HG03439 (cell line): ENCODE results near the gene DOCK2.
"Not testable (repeated sequence)": the region's sequence is repeated elsewhere in the genome, so short reads cannot be mapped to it uniquely, and the experiment has no call there.

Experiments
- ATAC-seq: cut with Tn5 transposase; IDR thresholded peaks from one replicate; pipeline ENCODE4 v1.9.1; 2021; ENCODE audit warnings: mild to moderate bottlenecking, moderate library complexity; ENCODE audit not compliant: unreplicated experiment

Gene DOCK2

DNA sequence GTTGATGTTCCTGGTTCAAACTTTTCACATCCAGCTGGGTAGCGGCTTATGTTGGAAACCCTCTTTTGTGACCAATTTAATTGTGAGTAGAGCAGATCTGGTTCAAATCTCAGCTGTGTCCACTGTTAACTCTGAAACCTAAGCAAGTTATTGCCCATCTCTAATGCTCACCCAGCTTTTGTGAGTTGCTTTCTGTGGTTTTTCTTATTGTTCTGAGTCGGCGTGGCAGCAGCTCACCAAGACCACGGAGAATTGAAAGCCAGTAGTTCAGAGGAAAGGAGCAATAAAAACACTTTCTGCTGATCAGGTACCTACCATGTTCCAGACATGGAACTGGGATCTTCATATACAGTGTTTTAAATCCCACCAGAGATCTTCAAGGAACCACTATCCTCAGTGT is 114.4 kb downstream of the DOCK2 start:
- ATAC-seq, result no peak

DNA sequence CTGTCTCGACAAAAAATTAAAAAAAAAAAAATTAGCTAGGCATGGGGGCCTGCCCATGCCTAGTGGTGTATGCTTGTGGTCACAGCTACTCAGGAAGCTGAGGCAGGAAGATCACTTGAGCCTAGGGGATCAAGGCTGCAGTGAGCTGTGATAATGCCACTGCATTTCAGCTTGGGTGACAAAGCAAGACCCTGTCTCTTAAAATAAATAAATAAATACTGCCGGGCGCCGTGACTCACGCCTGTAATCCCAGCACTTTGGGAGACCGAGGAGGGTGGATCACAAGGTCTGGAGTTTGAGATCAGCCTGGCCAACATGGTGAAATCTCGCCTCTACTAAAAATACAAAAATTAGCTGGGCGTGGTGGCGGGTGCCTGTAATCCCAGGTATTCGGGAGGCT is 115.5 kb downstream of the DOCK2 start:
- ATAC-seq, result not testable (repeated sequence)

DNA sequence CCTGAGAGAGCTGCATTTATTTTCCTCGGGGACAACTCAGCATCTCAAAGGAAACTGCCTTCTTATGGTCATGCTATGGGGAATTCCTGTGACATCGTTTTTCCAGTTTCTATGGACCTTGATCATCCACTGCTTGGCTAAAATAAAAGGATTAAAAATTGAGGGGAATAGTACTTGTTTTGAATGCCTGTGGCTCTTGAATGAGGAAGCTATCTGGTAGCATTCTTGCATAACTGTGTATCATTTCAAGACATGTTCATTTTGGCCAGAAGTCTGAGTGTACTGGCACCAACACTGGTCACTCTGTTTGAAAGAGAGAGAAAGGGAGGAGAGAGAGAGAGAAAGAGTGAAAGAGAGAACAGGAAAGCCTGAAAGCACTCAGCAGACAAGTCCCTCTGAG is 116.7 kb downstream of the DOCK2 start:
- no peak for ATAC-seq

DNA sequence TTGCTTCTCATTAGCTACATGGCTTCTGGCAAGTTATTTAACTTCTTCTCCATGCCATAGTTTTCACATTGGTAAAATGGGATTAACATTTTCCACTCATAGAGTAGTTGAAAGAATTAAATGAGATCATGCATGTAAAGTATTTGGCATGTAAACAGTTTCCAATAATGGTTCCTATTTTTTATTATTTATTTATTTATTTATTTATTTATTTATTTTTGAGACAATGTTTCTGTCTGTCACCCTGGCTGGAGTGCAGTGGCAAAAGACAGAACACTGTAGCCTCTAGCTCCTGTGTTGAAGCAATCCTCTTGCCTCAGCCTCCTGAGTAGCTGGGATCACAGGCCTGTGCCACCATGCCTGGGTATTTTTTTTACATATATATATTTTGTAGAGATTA is 117.7 kb downstream of the DOCK2 start:
- ATAC-seq, result no peak

DNA sequence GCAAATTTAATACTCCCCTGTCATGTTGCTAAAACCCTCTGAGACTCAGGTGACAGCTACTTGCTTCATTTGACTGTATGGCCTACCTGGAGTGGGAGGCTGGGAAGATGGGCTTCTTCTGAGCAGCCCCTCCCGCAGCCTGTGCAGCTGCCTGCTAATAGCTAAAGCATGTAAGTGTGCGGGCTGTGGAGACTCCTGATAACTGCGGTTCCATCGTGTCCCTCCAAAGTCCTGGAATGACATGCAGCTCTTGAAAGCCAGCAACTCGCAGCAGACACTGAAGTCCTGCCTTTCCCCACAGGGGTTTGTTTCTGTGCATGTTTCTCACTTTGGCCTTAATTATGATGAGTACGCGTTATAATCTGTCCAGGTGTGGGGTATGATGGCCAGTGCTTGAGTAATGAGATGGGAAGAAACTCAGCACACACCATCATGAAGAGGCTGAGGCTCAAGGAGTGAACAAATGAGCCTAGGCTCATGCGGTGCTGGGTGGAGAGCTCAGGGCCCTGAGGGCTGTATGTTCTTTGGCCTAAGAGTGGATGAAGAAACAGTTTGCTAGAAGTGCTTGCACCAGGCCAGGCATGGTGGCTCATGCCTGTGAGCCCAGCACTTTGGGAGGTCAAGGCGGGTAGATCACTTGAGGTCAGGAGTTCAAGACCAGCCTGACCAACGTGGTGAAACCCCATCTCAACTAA is 119.1 kb downstream of the DOCK2 start:
- no peak for ATAC-seq

DNA sequence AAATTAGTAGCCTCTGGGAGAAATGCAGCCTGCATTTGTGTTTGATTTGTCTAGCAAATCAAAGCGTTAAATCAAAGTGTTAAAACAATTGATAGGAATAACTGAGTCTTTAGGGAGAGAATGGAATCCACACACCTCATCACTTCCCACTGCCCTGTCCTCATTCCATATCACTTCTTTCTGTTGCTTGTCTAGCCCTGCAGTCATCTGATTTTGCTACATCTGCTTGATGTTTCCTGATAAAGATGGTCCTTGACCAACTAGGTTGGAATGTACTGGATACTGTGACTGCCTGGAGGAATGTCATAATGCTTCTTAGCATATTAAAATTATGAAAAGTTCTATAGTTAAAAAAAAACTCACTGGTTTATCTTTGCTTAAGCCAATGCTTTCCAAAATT is 119.9 kb downstream of the DOCK2 start:
- ATAC-seq, result no peak

DNA sequence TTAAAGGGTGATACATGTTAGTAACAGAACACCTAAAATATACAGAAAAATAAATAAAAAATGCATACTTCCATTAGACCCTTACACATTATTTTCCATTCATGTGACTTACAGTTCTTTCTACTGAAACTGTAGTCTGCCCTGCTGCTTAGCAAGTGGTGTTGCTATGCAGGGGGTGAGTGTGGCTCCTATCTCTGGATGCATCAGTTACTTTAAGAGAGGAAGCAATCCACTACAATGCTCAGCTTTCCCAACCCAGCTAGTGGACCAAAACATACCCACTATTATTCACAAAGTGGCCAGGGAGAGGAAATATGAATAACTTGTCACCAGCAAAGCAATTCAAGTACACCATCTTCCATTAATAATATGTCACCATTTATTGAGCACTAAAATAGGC is 121.8 kb downstream of the DOCK2 start:
- no peak for ATAC-seq

DNA sequence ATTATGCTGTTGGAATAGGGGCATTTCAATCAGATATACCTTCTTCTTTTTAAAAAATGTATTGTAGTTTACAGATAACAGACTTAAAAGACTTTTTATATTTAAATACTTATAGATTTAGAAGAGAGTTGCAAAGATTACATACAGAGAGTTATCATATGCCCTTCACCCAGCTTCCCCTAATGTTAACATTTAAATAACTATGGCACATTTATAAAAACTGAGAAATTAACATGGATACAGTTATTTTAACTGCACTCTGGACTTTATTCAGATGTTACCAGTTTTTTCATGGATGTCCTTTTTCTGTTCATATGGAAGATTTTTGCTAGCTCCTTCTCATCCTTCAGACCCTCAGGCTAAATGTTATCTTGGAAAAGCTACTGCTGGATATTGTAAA is 123.2 kb downstream of the DOCK2 start:
- no peak for ATAC-seq

DNA sequence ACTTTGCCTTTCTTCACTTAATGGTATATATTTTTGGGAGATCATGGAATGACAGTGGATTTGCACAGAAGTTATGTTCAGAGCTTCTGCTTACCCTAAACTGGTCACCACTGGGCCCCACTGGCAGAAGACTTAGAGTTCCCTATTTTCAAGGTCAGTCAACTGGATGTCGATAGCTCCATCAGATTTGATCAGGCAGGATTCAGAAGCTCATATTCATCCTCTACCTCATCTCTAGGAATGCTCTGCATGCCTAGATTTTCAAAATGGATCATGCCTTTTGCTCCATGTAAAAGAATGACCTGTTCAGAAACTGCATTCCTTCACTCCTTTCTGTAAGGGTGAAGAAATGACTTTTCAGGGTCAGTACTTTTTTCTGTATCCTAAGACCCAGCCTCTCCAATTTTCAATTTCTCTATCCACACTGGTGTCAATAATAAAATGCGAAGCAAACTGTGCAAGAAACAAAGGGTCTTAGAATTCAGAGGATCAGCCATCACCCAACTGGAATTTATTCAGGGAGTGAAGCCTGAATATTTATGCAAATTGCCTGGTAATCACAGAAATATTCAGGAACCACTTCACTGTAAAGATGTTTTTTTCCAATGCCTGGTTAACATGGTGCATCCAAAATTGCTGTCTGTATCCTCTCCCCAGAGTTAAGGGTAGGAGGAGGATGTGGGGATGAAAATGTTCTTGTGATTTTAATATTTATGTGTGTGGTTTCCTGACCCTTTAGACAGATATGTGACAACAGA is 125.4 kb downstream of the DOCK2 start:
- no peak for ATAC-seq

DNA sequence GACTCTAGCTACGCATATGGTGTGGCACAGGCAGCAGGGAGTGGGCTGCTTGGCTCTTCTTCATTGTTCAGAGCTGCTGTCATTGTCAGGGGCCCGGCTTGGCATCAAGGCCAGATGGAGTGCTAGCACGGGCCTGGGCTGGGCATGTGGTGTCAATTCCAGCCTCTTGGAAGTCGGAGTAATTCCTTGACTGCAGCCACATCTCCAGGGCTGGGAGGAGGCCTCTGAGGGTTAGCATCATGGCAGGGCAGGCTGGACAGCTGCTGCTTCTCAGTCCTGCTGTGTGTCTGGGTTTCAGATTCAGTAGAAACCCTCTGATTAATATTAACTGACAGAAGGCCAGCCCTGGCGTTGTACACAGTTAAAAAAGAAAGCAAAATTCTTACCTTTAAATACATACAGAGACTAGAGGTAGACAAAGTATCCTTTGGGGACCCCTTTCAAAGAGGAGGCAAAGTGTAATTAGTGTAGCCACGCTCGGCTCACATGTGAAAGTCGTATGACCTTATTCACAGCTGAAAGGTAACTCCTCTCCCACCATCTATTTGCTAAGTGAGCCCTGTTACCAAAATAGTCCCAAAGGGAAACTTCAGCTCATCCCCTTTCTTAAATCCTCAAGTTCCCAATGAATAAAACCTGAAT is 126.4 kb downstream of the DOCK2 start:
- peak; percentile 54 for ATAC-seq

DNA sequence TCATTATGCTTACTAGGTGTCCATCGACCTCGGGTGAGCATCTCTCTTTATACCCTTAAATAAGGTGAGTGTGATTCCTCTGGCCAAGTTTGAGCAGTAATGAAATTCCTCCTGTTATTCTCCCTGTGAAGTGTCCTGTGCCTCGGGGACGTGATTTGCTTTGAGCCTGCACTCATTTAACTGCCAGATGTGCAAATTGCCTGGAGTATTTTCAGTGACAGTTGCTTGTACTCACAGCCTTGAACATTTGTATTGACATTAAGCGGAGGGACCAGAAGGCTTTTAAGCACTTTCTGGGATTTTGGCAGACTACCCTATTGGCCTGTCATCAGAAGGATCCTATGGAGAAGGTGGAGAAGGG is 126.9 kb downstream of the DOCK2 start:
- ATAC-seq, result no peak

DNA sequence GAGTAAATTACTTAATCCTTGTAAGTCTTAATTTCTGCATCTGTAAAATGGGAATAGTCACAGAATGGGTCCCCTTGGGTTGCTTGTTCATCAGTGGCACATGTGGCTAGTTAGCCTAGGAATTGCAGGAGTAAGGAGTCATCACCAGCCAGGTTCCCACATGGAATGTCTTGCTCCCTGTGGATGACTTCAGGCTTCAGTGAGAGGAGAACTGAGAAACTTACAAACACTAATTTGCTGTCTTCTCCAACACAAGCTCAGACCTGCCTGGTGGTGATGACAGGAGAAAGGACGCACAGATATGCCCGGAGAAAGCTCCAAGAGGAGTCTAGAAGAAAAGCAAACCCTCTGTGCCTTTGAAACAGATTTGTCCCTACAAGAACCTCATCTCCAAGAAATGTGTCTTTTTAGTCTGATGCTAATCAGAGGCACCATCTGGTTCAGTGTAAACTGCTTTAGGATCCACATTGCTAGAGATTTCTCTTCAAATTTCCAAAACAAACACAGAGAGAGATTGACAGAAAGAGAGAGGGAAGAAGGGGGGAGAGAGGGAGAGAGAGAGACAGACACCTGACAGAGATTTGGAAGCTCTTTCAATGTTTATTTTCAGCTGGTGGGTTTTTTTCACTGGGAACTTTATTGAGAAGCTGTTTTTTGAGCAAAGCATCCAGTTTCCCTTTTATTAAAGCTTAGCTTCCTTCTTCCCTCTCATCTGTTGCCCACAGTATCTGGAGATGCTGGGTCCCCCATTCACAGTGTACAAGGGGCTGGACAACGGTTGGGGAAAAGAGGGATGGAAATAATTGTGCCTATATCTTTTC is 128.3 kb downstream of the DOCK2 start:
- ATAC-seq, result no peak

DNA sequence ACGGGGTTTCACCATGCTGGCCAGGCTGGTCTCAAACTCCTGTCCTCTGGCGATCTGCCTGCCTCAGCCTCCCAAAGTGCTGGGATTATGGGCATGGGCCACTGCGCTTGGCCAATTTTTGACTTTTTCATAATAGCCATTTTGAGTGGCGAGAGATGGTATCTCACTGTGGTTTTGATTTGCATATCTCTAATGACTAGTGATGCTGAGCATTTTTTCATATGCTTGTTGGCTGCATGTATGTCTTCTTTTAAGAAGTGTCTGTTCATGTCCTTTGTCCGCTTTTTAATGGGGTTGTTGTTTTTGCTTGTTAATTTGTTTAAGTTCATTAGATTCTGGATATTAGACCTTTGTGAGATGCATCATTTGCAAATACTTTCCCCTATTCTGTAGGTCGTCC is 129.9 kb downstream of the DOCK2 start:
- ATAC-seq, result not testable (repeated sequence)

DNA sequence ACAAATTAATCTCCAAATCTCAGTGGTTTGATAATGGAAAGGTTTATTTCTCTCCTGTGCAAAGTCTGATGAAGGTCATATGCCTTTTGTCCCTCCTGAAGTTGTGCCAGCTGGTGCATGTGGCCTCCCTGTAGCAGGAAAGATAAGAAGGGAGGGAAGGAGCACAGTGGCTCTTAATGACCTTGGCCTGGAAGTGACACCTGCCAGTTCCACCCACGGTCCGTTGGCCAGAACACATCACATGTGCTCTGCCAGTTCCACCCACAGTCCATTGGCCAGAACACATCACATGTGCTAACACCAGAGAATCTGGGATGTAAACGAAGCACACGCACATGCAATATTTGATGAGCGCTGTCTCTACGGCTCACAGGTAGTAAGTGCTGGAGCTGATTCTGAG is 130.9 kb downstream of the DOCK2 start:
- ATAC-seq, result no peak

DNA sequence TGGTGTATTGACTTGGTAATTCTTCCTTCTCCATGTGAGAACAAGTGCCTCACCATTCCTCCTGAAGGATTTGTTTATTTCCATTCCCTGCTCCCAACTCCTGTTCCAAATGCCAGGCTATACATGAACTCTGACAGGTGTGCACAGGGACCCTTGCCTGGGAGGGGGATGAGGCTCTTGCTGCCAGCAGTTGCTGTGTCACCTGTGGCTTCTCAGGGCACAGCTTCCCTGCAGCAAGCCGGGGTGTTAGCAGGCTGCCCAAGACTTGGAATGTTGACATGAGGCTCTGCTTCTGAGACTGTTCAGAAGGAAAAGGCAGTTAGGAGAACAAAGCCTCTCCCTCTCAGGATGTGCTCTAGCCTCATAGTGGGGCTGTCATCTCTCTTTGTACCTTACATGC is 131.3 kb downstream of the DOCK2 start:
- ATAC-seq, result no peak

DNA sequence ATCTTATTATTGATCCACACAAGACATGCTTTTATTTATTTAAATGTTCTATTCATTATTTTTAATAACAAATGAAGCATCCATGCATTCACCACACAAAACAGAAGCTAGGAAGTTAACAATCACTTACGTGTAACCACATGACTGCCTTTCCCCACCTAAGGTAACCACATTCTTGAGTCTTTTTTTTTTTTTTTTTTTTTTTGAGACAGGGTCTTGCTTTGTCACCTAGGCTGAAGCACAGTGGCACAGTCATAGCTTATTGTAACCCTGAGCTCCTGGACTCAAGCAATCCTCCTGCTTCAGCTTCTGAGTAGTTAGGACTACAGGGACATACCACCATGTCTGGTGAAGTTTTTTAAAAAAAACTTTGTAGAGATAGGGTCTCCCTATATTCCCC is 133.0 kb downstream of the DOCK2 start:
- ATAC-seq, result no peak

DNA sequence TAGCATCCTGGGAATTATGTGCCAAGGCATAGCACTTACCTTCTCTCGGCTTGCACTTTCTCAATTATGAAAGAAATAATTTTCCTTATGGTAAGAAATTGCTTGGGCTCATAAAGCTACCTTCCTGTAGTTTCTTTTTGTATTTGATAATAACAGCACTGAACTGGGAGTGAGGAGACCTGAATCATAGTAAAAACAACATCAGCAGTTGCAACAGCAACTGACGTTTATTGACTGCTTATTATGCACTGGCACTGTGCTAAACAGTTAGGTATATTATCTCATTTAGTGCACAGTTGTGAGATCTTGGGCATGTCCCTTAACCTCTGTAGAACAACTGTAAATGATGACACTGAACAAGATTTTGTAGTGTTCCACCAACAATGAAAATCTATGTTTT is 135.2 kb downstream of the DOCK2 start:
- ATAC-seq, result no peak

DNA sequence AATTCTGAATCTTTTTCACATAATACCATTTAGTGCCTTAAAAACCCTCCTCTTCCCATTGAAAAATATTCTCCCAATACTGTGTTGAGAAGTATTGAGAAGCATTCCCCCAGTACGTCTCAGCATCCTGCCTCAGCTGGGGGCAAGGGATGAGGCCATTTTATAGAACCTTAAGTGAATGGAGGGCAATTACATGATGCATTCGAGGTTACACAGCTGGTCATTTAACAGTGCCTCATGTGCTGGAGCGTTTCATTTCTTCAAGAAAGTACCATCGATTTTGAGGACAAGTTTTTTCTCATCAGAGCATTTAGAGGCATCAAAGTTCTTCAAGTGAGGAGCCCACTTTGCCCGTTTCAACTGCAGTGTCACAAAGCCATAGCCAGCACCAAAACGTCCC is 135.6 kb downstream of the DOCK2 start:
- ATAC-seq, result no peak

DNA sequence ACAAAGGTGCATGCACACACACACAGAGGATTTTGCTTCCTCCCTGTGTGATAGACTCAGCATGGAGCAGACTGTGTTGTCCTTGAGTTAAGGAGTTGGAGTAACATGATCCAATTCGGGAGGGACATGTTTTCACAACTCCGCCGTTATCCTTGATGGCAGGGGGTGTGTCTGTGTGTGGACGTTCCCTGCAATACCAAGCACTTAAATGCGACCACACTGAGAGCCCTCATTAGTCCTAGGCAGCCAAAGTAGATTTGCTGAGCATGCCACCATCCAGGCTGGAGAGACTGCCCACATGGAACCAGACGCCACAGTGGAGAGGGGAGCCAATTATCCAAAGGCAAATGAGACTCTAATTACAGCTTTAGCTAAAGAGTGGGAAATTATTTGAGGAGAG is 140.1 kb downstream of the DOCK2 start:
- no peak for ATAC-seq

DNA sequence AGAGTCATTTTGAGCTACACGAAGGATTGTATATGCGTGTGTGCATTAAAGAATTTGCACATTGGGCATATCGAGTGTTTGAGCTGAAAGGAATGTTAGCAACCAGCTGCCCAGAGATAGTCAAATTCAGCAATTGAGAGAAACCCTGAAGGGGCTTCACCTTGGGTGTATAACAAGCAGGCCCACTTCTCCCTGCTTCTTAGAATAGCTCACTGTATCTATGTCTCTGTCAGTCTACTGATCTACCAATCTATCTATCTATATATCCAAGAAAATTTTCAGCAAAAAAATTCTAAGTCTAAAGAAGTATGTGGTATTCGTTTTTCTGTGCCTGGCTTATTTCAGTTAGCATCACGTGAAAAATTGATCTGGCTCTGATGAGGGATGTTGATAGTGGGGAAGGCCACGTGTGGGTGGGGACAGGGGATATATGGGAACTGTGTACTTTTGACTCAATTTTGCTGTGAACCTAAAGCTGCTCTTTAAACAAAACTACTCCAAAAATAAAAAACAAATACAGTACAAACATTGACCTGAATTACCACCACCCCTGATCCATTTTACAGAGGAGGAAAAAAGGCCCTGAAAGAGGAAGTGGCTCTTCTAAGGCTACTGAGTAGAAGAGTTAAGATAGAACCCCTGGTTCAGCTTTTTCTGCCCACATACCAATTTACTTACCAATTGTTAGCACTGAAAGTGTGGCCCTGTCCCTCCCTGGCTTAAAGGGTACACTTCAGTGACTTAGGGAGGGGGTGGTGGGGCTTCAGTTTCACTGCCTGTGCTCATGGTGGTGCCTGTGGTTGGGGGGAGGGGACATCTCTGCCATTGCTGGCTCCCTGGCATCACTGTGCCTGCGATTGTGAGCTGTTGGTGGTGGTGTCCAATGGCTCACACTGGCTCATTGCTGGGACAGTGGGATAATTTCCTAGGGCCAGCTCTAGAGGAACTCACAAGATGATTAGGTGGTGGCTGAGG is 141.8 kb downstream of the DOCK2 start:
- ATAC-seq, result peak; percentile 93
